Measurements from ENCODE around the gene SRRM5. TPM values are rescaled to one million over a fixed set of nuclear protein-coding genes. Genes with fewer than 3 reads are reported as not detected.
"Not testable (repeated sequence)": the region's sequence is repeated elsewhere in the genome, so short reads cannot be mapped to it uniquely, and the experiment has no call there.

The SRRM5 gene
- total RNA-seq, 2 experiments from 2014 or later: 0.28 to 0.45 TPM

DNA sequence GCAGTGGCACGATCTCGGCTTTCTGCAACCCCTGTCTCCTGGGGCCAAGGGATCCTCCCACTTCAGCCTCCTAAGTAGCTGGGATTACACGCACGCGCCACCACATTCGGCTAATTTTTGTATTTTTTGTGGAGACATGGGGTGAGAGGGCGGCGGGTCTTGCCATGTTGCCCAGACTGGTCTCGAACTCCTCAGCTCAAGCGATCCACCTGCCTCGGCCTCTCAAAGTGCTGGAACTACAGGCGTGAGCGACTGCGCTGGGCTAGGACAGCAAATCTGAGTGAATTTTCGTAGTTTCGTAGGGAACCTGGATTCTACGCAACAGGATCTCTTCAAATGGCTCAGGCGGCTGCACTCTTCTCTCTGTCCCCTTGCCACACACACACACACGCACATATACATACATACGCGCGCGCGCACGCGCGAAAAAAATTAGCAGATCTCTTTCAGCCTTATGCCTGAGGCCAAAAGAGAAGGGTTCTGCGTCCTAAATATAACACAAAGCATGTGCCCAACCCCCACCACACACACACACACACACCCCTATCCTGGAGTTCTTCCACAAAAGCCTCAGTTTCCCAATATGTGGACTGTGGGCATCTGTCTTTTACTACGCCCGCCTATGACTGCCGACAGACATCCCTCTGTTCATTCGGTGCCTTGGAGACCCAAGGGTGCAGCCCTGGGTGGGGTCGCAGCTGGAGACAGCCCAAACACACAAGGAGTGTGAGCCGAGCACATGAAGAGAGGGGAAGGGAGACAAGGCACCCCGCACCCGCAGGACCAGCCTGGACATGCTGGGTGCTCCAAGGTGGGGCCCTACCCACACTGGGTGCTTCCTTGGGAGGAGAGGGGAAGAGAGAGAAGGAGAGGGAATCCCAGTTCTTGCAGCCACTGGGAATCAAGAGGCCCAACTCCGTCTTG lies 35.7 kb upstream of the SRRM5 start:
- Mint-ChIP-seq H3K27ac (peak overlapping the region; percentile 40), H3K36me3 (ENCODE audit: low read depth) (peaks cover 13% of the 10 kb centered on the region), H3K4me3 (peak overlapping the region; percentile 95), H3K9me3 (no peaks in the 10 kb centered on the region), H3K4me1 (peaks cover 43% of the 10 kb centered on the region), H3K27me3 (peaks cover 3% of the 10 kb centered on the region)
- ChIA-PET CTCF (interaction anchor here (2.0 to 9.6 kb wide), 3 partner anchors 19 to 22 kb away, joined by 5 to 95 read pairs (median 22); partner anchors contain the start of genes IRGQ and ZNF576), POLR2A (interaction anchor here (1.8 to 3.0 kb wide), 4 partner anchors 20 to 50 kb away, joined by 4 to 57 read pairs (median 9); partner anchors contain the start of genes IRGQ, ZNF575 and ZNF576)
- no peak for DNase-seq

DNA sequence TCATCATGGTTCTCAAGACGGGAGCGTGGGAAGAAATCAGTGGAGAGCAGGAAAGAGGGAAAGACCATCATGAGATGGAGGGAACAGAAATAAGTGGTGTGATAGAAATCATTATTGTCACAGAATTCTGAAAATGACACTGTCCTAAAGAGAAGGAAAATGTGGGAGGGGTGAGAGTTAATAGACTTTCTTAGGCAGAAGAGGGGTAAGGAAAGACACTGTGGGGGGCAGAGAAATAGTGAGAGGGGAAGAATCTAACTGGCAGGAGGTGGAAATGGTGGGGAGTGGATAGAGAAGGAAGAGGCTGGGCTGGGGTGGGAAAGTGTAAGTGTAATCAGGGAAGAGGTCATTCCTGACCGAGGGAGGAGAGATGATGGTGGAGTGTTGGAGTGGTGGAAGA lies 33.1 kb upstream of the SRRM5 start:
- Mint-ChIP-seq H3K9me3 (no peaks in the 10 kb centered on the region), H3K4me3 (peak overlapping the region; percentile 20), H3K4me1 (peaks cover 38% of the 10 kb centered on the region), H3K27me3 (peaks cover 3% of the 10 kb centered on the region), H3K27ac (no peak overlapping the region), H3K36me3 (ENCODE audit: low read depth) (peaks cover 7% of the 10 kb centered on the region)
- ChIA-PET POLR2A (interaction anchor here (1.5 kb wide), 1 partner anchor 16 kb away, joined by 5 read pairs; no protein-coding TSS in a partner anchor), CTCF (no interaction called here)
- no peak for DNase-seq

DNA sequence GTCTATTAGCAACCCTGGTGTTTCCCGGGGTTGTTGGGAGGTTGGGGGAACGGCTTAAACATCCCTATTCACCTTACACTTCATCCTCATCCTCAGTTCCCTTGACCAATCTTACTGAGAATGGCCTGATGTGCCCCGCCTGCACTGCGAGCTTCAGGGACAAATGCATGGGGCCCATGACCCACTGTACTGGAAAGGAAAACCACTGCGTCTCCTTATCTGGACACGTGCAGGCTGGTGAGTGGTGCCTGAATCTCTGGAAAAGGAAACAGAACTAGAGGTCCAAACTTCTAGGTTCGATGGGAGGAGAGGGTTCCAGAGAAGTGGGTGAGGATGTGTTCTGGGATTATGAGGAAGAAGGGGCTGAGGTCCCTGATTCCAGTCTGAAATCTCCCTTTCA lies 30.4 kb upstream of the SRRM5 start:
- no peak for DNase-seq
- ChIA-PET POLR2A (interaction anchor here (1.3 to 6.0 kb wide), 2 partner anchors 14 to 26 kb away, joined by 3 to 28 read pairs; partner anchors contain the start of genes IRGQ and ZNF576), CTCF (no interaction called here)
- H3K27me3 Mint-ChIP-seq: peaks cover 3% of the 10 kb centered on the region
- H3K4me1 Mint-ChIP-seq: peaks cover 23% of the 10 kb centered on the region
- peaks cover 12% of the 10 kb centered on the region for H3K36me3 Mint-ChIP-seq (ENCODE audit: low read depth)
- H3K4me3 Mint-ChIP-seq: no peak overlapping the region
- no peaks in the 10 kb centered on the region for H3K9me3 Mint-ChIP-seq
- H3K27ac Mint-ChIP-seq: no peak overlapping the region

DNA sequence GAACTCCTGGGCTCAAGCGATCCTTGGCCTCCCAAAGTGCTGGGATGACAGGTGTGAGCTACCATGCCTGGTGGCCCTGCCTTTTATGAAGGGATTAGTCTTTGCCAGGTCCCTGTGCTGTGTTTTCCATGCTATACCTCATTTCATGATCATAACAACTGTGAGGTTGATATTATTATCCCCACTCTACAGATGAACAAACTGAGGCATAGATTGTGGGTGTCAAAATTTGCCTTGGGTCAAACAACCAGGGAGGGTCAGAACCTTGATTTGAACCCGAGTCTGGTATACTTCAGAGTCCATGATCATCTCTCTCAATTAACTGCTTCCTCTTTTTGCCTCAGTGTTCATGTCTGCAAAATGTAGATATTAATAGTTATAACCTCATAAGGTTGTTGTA lies 29.4 kb upstream of the SRRM5 start:
- ChIA-PET POLR2A (interaction anchor here (1.9 to 6.0 kb wide), 2 partner anchors 13 to 28 kb away, joined by 4 to 28 read pairs; partner anchors contain the start of genes IRGQ and ZNF576), CTCF (interaction anchor here (0.6 to 3.2 kb wide), 2 partner anchors 12 to 1162 kb away, joined by 3 to 22 read pairs; no protein-coding TSS in a partner anchor)
- Mint-ChIP-seq H3K9me3 (no peaks in the 10 kb centered on the region), H3K27me3 (peaks cover 3% of the 10 kb centered on the region), H3K4me1 (peaks cover 19% of the 10 kb centered on the region), H3K36me3 (ENCODE audit: low read depth) (peaks cover 12% of the 10 kb centered on the region), H3K4me3 (no peak overlapping the region), H3K27ac (no peak overlapping the region)
- DNase-seq: no peak

DNA sequence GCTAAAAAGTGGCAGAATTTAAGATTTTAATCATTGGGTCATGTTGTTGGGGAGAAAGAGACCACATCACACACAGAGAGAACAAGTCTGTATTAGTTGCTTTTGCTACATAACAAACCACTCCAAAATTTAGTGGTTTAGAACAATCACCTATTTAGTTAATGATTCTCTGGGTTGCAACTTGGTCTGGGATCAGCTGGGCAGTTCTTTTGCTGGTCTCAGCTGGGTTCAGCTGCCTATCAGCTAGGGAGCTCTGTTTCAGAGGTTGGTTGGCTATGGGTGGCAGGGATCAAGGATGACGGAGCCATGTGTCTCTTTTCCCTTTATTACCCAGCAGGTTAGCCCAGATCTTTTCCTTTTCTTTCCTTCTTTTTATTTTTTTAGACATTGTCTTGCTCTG lies 27.4 kb upstream of the SRRM5 start:
- Mint-ChIP-seq H3K27me3 (no peaks in the 10 kb centered on the region), H3K4me1 (peaks cover 15% of the 10 kb centered on the region), H3K36me3 (ENCODE audit: low read depth) (peaks cover 12% of the 10 kb centered on the region), H3K27ac (peak overlapping the region; percentile 48), H3K9me3 (no peaks in the 10 kb centered on the region), H3K4me3 (no peak overlapping the region)
- DNase-seq: no peak
- ChIA-PET CTCF (interaction anchor here (1.0 to 3.2 kb wide), 6 partner anchors 10 to 138 kb away, joined by 3 to 22 read pairs (median 4); partner anchors contain the start of genes IRGQ and ZNF576), POLR2A (interaction anchor here (1.1 to 6.0 kb wide), 3 partner anchors 10 to 30 kb away, joined by 4 to 28 read pairs (median 5); partner anchors contain the start of genes IRGQ, PINLYP, XRCC1 and ZNF576)

DNA sequence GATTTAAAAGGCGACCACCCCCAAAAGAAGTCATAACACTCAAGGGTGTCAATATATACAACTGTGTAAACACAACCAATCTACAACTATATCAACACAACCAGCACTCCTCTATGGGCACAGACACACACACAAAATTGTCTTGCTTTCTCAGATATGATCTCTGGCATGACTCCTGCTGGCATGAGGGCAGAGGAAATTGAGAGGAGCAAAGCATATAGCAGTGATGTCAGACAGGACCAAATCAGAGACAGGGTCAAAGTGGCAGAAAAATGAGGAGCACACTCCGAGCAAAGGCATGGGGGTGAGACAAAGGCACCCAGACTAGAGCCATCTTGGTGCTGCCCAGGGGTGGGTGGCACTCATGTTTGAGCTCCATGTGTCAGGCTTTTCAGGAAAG lies 25.5 kb upstream of the SRRM5 start:
- no peak overlapping the region for H3K4me3 Mint-ChIP-seq
- POLR2A ChIA-PET: no interaction called here
- no peaks in the 10 kb centered on the region for H3K9me3 Mint-ChIP-seq
- H3K36me3 Mint-ChIP-seq (ENCODE audit: low read depth): peaks cover 14% of the 10 kb centered on the region
- no peak for DNase-seq
- no peaks in the 10 kb centered on the region for H3K27me3 Mint-ChIP-seq
- H3K4me1 Mint-ChIP-seq: peaks cover 14% of the 10 kb centered on the region
- CTCF ChIA-PET: interaction anchor here (0.8 to 1.0 kb wide), 2 partner anchors 8 to 10 kb away, joined by 3 to 4 read pairs; partner anchors contain the start of genes IRGQ and ZNF576
- no peak overlapping the region for H3K27ac Mint-ChIP-seq

DNA sequence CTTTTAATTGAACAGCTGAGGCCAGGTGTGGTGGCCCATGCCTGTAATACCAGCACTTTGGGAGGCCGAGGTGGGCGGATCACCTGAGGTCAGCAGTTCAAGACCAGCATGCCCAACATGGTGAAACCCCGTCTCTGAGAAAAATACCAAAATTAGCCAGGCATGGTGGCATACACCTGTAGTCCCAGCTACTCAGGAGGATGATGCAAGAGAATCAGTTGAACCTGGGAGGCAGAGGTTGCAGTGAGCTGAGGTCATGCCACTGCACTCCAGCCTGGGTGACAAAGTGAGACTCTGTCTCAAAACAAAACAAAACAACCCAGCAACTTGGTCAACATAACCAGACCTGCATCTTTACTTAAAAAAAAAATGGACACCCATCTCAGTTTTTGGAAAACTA lies 24.9 kb upstream of the SRRM5 start:
- ChIA-PET CTCF (interaction anchor here (0.8 to 1.0 kb wide), 2 partner anchors 8 to 9 kb away, joined by 3 to 4 read pairs; partner anchors contain the start of genes IRGQ and ZNF576), POLR2A (interaction anchor here (0.8 kb wide), 1 partner anchor 90 kb away, joined by 3 read pairs; no protein-coding TSS in a partner anchor)
- Mint-ChIP-seq H3K36me3 (ENCODE audit: low read depth) (peaks cover 14% of the 10 kb centered on the region), H3K4me1 (peaks cover 12% of the 10 kb centered on the region)
- not testable (repeated sequence) for H3K27ac Mint-ChIP-seq, H3K4me3 Mint-ChIP-seq, H3K27me3 Mint-ChIP-seq, DNase-seq, H3K9me3 Mint-ChIP-seq

DNA sequence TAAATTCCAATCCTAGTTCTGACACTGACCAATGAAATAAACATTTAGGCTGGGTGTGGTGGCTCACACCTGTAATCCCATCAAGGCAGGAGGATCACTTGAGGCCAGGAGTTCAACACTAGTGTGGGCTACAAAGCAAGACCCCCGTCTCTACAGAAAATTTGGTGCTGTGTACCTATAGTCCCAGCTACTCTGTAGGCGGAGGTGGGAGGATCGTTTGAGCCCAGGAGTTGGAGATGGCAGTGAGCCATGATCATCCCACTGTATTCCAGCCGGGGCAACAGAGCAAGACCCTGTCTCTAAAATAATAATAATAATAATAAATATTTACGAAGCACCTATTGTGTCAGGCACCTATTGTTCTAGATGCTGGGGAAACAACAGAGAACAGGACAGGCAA lies 22.6 kb upstream of the SRRM5 start:
- peaks cover 23% of the 10 kb centered on the region for H3K36me3 Mint-ChIP-seq (ENCODE audit: low read depth)
- H3K4me3 Mint-ChIP-seq: no peak overlapping the region
- no peak for DNase-seq
- H3K27ac Mint-ChIP-seq: no peak overlapping the region
- ChIA-PET CTCF (interaction anchor here (1.6 kb wide), 1 partner anchor 34 kb away, joined by 7 read pairs; no protein-coding TSS in a partner anchor), POLR2A (no interaction called here)
- H3K4me1 Mint-ChIP-seq: peaks cover 18% of the 10 kb centered on the region
- H3K27me3 Mint-ChIP-seq: no peaks in the 10 kb centered on the region
- H3K9me3 Mint-ChIP-seq: no peaks in the 10 kb centered on the region

DNA sequence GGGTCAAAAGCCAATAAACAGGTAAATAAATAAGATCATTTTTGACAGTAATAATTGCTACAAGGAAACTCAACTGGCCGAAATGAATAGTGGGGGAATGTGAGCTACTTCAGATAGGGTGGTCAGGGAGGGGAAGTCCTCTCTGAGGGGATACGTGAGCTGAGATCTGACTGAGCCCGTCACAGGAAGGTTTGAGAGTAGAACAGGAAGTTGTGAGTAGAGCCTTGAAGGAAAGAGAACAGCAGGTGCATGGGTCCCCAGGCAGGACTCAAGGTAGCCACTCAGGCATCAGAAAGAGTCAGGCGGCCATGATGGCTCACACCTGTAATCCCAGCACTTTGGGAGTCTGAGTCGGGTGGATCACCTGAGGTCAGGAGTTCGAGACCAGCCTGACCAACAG lies 22.2 kb upstream of the SRRM5 start:
- Mint-ChIP-seq H3K27me3 (no peaks in the 10 kb centered on the region), H3K27ac (peak overlapping the region; percentile 30), H3K4me3 (no peak overlapping the region), H3K4me1 (peaks cover 17% of the 10 kb centered on the region), H3K36me3 (ENCODE audit: low read depth) (peaks cover 22% of the 10 kb centered on the region), H3K9me3 (no peaks in the 10 kb centered on the region)
- no peak for DNase-seq
- POLR2A ChIA-PET: no interaction called here
- CTCF ChIA-PET: interaction anchor here (1.6 kb wide), 1 partner anchor 35 kb away, joined by 7 read pairs; no protein-coding TSS in a partner anchor

DNA sequence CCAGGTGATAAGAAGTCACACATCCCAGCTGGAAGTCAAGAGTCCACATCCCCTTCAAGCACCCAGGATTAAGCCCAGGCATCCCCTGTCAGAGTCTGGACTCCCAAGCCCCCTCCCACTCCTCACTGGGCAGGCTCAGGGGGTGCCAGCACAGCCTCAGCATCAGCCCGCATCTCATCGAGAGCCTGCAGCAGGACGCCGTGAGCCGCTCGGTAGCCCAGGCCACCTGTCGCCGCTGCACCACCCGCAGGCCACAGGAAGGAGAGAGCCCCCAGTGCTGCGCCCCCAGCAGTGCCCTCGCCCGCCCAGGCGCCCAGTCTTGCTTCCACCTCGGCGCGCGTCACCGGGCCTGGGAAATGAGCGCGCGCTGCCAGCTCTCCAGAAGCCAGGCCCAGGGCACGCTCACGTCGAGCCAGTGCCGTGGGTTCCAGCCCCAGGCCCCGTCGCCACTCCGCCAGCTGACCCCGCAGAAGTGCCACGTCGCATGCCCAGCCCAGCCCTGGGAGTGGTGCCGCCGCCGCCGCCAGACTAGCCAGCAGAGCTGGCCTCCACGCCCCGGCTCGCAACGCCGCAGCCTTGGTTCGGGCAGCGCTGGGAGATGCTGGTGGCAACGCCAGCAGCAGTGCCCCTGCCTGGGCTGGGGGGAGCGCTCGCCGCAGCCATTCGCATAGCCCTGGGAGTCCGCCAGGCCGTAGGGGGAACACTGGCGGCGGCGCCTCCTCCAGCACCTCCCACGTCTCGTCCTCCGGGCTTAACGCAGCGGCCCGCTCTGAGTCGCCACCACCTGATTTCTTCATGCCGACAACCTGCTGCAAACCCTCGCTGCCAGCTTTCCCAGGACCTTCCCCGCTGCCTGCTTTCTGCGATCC lies 19.8 kb upstream of the SRRM5 start:
- peaks cover 29% of the 10 kb centered on the region for H3K4me1 Mint-ChIP-seq
- H3K36me3 Mint-ChIP-seq (ENCODE audit: low read depth): peaks cover 24% of the 10 kb centered on the region
- H3K4me3 Mint-ChIP-seq: no peak overlapping the region
- no peaks in the 10 kb centered on the region for H3K27me3 Mint-ChIP-seq
- no peak overlapping the region for H3K27ac Mint-ChIP-seq
- POLR2A ChIA-PET: no interaction called here
- no peak for DNase-seq
- CTCF ChIA-PET: interaction anchor here (6.2 kb wide), 1 partner anchor 20 kb away, joined by 95 read pairs; the partner anchor contains the start of genes PINLYP and XRCC1
- no peaks in the 10 kb centered on the region for H3K9me3 Mint-ChIP-seq

DNA sequence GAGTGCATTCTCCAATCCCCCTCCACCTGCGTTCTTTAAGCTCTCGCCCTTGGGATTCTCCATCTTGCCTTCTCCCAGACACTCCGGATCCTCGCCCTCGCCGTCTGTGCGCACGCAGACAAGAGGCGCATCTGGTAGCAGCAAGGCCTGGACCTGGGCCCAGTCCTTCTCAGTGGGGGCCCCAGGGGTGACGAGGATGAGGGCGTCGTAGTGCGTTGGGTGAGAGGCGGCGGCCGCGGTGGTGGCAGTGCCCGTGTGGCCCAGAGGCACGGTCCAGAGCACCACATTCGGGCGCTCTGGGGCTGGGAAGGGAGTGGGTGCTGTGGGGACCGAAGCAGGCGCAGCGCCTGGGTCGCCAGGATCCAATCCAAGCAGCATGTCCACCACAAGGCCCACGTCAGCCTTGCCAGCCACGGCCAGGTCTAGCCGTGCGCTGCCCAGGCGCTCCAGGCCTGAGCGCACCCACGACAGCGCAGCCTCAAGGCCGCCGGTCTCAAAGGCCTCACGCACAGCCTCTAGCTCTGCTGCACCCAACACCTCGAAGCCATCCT lies 19.0 kb upstream of the SRRM5 start:
- POLR2A ChIA-PET: no interaction called here
- no peaks in the 10 kb centered on the region for H3K9me3 Mint-ChIP-seq

More for the DNA sequence above, 19.0 kb upstream of the SRRM5 start:
- DNase-seq: no peak
- Mint-ChIP-seq H3K27me3 (no peaks in the 10 kb centered on the region), H3K36me3 (ENCODE audit: low read depth) (peaks cover 26% of the 10 kb centered on the region), H3K4me3 (no peak overlapping the region), H3K4me1 (peaks cover 36% of the 10 kb centered on the region), H3K27ac (no peak overlapping the region)
- CTCF ChIA-PET: interaction anchor here (0.7 to 6.2 kb wide), 5 partner anchors 12 to 73 kb away, joined by 3 to 208 read pairs (median 23); partner anchors contain the start of genes PINLYP and XRCC1

Measured in activated CD4-positive, alpha-beta memory T cell treated with anti-CD3 and anti-CD28 coated beads, Interleukin-2, amount 10 ng/mL, durations not matched to agents 7 days and 5 days (primary cell).